Prostate gland (tissue), 2 donors: Measurements from ENCODE around the gene VPS41. TPM values are rescaled to one million over a fixed set of nuclear protein-coding genes. Genes with fewer than 3 reads are reported as not detected.

Experiments used
- DNase-seq: peaks from one replicate; pipeline ENCODE4 v3.0.0-alpha.2; 2019; ENCODE audit warnings: low spot score
- H3K27ac ChIP-seq, 2 donors: fragments of 200-600 bp; sonication (generic); 2 replicates each; pipeline ENCODE4 v1.5.1; 2017 to 2019
- H3K27me3 ChIP-seq: fragments of 200-600 bp; sonication (generic); replicated peaks from 2 replicates; pipeline ENCODE4 v1.5.1; 2019; ENCODE audit not compliant: insufficient read depth
- H3K36me3 ChIP-seq, 2 donors: fragments of 200-600 bp; sonication (generic); 1 replicate in 1 of 2; 2 replicates in 1 of 2; pipeline versions ENCODE4 v1.5.1 to v1.8.1; 2017 to 2019
- H3K4me1 ChIP-seq: fragments of 200-600 bp; sonication (generic); replicated peaks from 2 replicates; pipeline ENCODE4 v1.5.1; 2019
- H3K4me3 ChIP-seq, 2 donors: fragments of 200-600 bp; sonication (generic); 2 replicates each; pipeline ENCODE4 v1.5.1; 2017 to 2019
- H3K9me3 ChIP-seq: fragments of 200-600 bp; sonication (generic); 2 replicates; pipeline ENCODE4 v1.5.1; 2017
- CTCF ChIP-seq, 4 experiments: fragments of 200-600 bp in 2 of 4; fragments of 450-650 bp in 2 of 4; sonication (generic) in 2 of 4; IDR thresholded peaks; 1 replicate in 3 of 4; 2 replicates in 1 of 4; pipeline ENCODE4 v1.5.1; 2016 to 2019; ENCODE audit warnings: antibody characterized with exemption in 4 of 4, mild to moderate bottlenecking in 2 of 4, moderate library complexity in 2 of 4
- POLR2A ChIP-seq: fragments of 450-650 bp; IDR thresholded peaks from one replicate; pipeline ENCODE4 v1.6.1; 2016; ENCODE audit warnings: antibody characterized with exemption, mild to moderate bottlenecking
- POLR2AphosphoS5 ChIP-seq: sonication (generic); formaldehyde crosslinking; IDR thresholded peaks from one replicate; pipeline ENCODE4 v1.6.1; 2017; ENCODE audit warnings: antibody characterized with exemption
- WGBS: methylation state at CpG from one replicate; pipeline ENCODE4 v1.1.5; 2018; 5-methylcytosine and 5-hydroxymethylcytosine counted together
- intact Hi-C: fragments of 100-400 bp; cut with DNase I; formaldehyde crosslinking; loops from one replicate; pipeline ENCODE4 v1.14.2; 2022
- total RNA-seq, 2 donors: library from RNA; depleted of rRNA; stranded (reverse); fragments of >200 nt; gene quantifications; one replicate each; pipeline ENCODE4 v1.1.0, GENCODE V29; 2016

The VPS41 gene
- total RNA-seq, 2 donors from 2014 or later = 30.8 to 39.7 TPM

GRCh38 chr7:38736138-38736537, 172.9 kb downstream of the VPS41 start:
- no peaks in the 10 kb centered on the region for H3K36me3 ChIP-seq
- DNase-seq = no peak

GRCh38 chr7:38731215-38731614, 177.8 kb downstream of the VPS41 start:
- Histone ChIP-seq H3K4me1 (no peaks in the 10 kb centered on the region), H3K4me3 (no peak overlapping the region), H3K9me3 (no peaks in the 10 kb centered on the region), H3K36me3 (no peaks in the 10 kb centered on the region), H3K27me3 (no peaks in the 10 kb centered on the region), H3K27ac (no peak overlapping the region)
- intact Hi-C loops = no loop called here
- no peak for DNase-seq
- TF ChIP-seq POLR2AphosphoS5 (no peak), POLR2A (no peak), CTCF (IDR thresholded peaks at IDR 0.05) (no peak)
- WGBS = 100% methylated on average over 2 of the region's 2 CpGs

More at GRCh38 chr7:38736138-38736537, 172.9 kb downstream of the VPS41 start:
- Histone ChIP-seq H3K27ac (no peak overlapping the region), H3K27me3 (no peaks in the 10 kb centered on the region), H3K9me3 (no peaks in the 10 kb centered on the region), H3K4me1 (no peaks in the 10 kb centered on the region), H3K4me3 (no peak overlapping the region)
- intact Hi-C loops = no loop called here
- 54% methylated on average over 4 of the region's 4 CpGs for WGBS
- no peak for TF ChIP-seq POLR2A
- no peak for TF ChIP-seq CTCF (IDR thresholded peaks at IDR 0.05)
- no peak for TF ChIP-seq POLR2AphosphoS5

- Histone ChIP-seq H3K27me3 (no peaks in the 10 kb centered on the region), H3K27ac (no peak overlapping the region), H3K9me3 (no peaks in the 10 kb centered on the region), H3K36me3 (no peaks in the 10 kb centered on the region), H3K4me1 (no peaks in the 10 kb centered on the region), H3K4me3 (no peak overlapping the region)
- 97% methylated on average over 3 of the region's 3 CpGs for WGBS
- TF ChIP-seq CTCF (IDR thresholded peaks at IDR 0.05) (no peak), POLR2AphosphoS5 (no peak), POLR2A (no peak)
- DNase-seq = no peak
- intact Hi-C loops = no loop called here
These were observed 180.8 kb downstream of the VPS41 start for GRCh38 chr7:38728145-38728544.

DNA sequence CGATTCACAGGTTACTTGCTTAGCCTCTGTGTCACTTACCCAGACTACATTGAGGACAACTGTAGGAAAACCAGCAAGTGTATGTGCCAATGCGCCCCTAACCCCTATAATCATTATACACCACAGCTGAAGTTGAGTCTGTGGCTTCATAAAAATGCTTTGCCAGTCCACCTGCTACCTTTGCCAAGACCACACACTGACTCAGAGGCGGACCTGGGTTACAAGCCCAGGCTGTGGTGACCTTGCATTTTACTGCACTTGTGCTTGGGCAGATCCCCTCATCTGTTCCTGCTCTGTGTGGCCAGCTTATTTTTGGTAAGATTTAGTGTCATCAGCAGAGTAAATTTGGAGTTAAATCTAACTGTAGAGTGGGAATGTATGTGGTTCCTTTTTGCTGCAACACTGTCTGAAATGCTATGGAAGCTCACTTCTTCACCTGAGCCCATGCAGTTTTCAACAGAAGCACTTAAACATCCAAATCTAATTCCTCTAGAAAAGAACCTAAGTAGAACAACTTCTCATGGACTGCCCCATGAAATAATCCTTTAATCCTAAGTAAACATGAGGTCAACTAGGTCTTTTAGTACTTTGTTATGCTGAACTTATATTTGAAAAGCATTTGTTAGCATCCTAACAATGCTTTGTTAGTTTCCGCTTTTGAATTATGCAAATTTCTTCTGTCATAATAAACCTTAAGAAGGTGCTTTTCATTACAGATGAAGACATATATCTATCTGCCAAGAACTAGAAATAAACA, 181.6 kb downstream of the VPS41 start:
- no peaks in the 10 kb centered on the region for H3K27me3 ChIP-seq
- TF ChIP-seq CTCF (IDR thresholded peaks at IDR 0.05) (no peak), POLR2AphosphoS5 (no peak), POLR2A (no peak)
- H3K9me3 ChIP-seq = no peaks in the 10 kb centered on the region
- no peaks in the 10 kb centered on the region for H3K4me1 ChIP-seq
- H3K36me3 ChIP-seq = no peaks in the 10 kb centered on the region
- intact Hi-C loops = no loop called here
- no peak for DNase-seq
- no peak overlapping the region for H3K4me3 ChIP-seq
- H3K27ac ChIP-seq = no peak overlapping the region
- 76% methylated on average over 4 of the region's 4 CpGs for WGBS

DNA sequence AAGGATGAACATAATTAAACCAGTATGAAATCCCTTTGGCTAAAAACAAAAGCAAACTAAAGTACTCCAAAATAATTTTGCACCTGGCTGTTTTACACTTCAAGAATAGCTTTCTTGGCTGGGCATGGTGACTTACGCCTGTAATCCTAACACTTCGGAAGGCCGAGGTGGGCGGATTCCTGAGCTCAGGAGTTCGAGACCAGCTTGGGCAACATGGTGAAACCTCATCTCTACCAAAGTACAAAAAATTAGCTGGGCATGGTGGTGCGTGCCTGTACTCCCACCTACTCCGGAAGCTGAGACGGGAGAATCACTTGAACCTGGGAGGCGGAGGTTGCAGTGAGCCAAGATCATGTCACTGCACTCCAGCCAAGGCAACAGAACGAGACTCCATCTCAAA, 185.7 kb downstream of the VPS41 start:
- Histone ChIP-seq H3K27ac (no peak overlapping the region), H3K4me3 (no peak overlapping the region), H3K36me3 (no peaks in the 10 kb centered on the region), H3K9me3 (no peaks in the 10 kb centered on the region), H3K4me1 (no peaks in the 10 kb centered on the region), H3K27me3 (no peaks in the 10 kb centered on the region)
- no peak for TF ChIP-seq POLR2A
- TF ChIP-seq CTCF (IDR thresholded peaks at IDR 0.05) = no peak
- TF ChIP-seq POLR2AphosphoS5 = no peak
- 95% methylated on average over 10 of the region's 10 CpGs for WGBS
- intact Hi-C loops = no loop called here
- no peak for DNase-seq
